ACC112 (cell line): ENCODE results near the gene BRD4.

Source experiments
- H2AFZ ChIP-seq: fragments of 200-600 bp; sonication (generic); one replicate; pipeline ENCODE4 v1.6.0; 2017; ENCODE audit warnings: antibody characterized with exemption, low read length; ENCODE audit not compliant: unreplicated experiment
- H3K27ac ChIP-seq: fragments of 200-600 bp; sonication (generic); 2 replicates; pipeline ENCODE4 v1.5.1; 2014; ENCODE audit warnings: low read depth, mild to moderate bottlenecking, antibody characterized with exemption, low read length, moderate library complexity
- H3K27me3 ChIP-seq: fragments of 200-600 bp; sonication (generic); 2 replicates; pipeline ENCODE4 v1.6.1; 2014; ENCODE audit warnings: mild to moderate bottlenecking, antibody characterized with exemption, low read length, moderate library complexity, mixed read lengths; ENCODE audit not compliant: insufficient read depth
- H3K36me3 ChIP-seq: fragments of 200-600 bp; sonication (generic); 2 replicates; pipeline ENCODE4 v1.6.1; 2016; ENCODE audit warnings: mild to moderate bottlenecking, antibody characterized with exemption, low read length, moderate library complexity, mixed read lengths; ENCODE audit not compliant: insufficient read depth
- H3K4me1 ChIP-seq: fragments of 200-600 bp; sonication (generic); one replicate; pipeline ENCODE4 v1.6.1; 2016; ENCODE audit warnings: low read length, mixed read lengths; ENCODE audit not compliant: insufficient read depth, unreplicated experiment, control insufficient read depth
- H3K4me3 ChIP-seq: fragments of 200-600 bp; sonication (generic); 2 replicates; pipeline ENCODE4 v1.5.1; 2014; ENCODE audit warnings: mild to moderate bottlenecking, low read depth, low read length
- H3K79me2 ChIP-seq: fragments of 200-600 bp; sonication (generic); one replicate; pipeline ENCODE4 v1.6.0; 2016; ENCODE audit warnings: low read length; ENCODE audit not compliant: control insufficient read depth, unreplicated experiment, insufficient read depth

BRD4 gene

GRCh38 chr19:15253513-15253912 lies 78.8 kb downstream of the BRD4 start:
- no peak overlapping the region for H2AFZ ChIP-seq
- H3K79me2 ChIP-seq: peaks cover 6% of the 10 kb centered on the region
- H3K27me3 ChIP-seq: no peaks in the 10 kb centered on the region
- H3K36me3 ChIP-seq: peaks cover 2% of the 10 kb centered on the region; the same call in 1 of the 2 replicates
- peak overlapping the region; percentile 100; the same call in 1 of the 2 replicates for H3K27ac ChIP-seq
- H3K4me3 ChIP-seq: no peak overlapping the region
- H3K4me1 ChIP-seq: peaks cover 45% of the 10 kb centered on the region

- Histone ChIP-seq H3K4me3 (no peak overlapping the region), H2AFZ (no peak overlapping the region), H3K27ac (peak overlapping the region; percentile 100), H3K79me2 (peaks cover 11% of the 10 kb centered on the region), H3K36me3 (peaks cover 5% of the 10 kb centered on the region; the same call in 1 of the 2 replicates), H3K4me1 (peaks cover 50% of the 10 kb centered on the region), H3K27me3 (no peaks in the 10 kb centered on the region)
Observed at GRCh38 chr19:15253061-15253460, 79.3 kb downstream of the BRD4 start.

- Histone ChIP-seq H3K36me3 (peaks cover 5% of the 10 kb centered on the region; the same call in 1 of the 2 replicates), H3K27ac (peak overlapping the region; percentile 100), H3K27me3 (no peaks in the 10 kb centered on the region), H3K4me1 (peaks cover 55% of the 10 kb centered on the region), H3K79me2 (peaks cover 14% of the 10 kb centered on the region), H3K4me3 (peak overlapping the region; percentile 23; the same call in 1 of the 2 replicates), H2AFZ (no peak overlapping the region)
Observed at GRCh38 chr19:15252398-15253018, 79.8 kb downstream of the BRD4 start.

- H3K4me1 ChIP-seq: peaks cover 57% of the 10 kb centered on the region
Observed at GRCh38 chr19:15251749-15252397, 80.5 kb downstream of the BRD4 start.

GRCh38 chr19:15251010-15251748 lies 81.2 kb downstream of the BRD4 start:
- no peak overlapping the region for H2AFZ ChIP-seq
- no peaks in the 10 kb centered on the region for H3K27me3 ChIP-seq
- peak overlapping the region; percentile 100 for H3K27ac ChIP-seq
- H3K4me1 ChIP-seq: peaks cover 57% of the 10 kb centered on the region
- H3K4me3 ChIP-seq: peak overlapping the region; percentile 54
- H3K36me3 ChIP-seq: peaks cover 5% of the 10 kb centered on the region; the same call in 1 of the 2 replicates
- H3K79me2 ChIP-seq: peaks cover 21% of the 10 kb centered on the region

More at GRCh38 chr19:15251749-15252397, 80.5 kb downstream of the BRD4 start:
- Histone ChIP-seq H3K27me3 (no peaks in the 10 kb centered on the region), H3K4me3 (peak overlapping the region; percentile 54), H2AFZ (no peak overlapping the region), H3K36me3 (peaks cover 5% of the 10 kb centered on the region; the same call in 1 of the 2 replicates), H3K79me2 (peaks cover 18% of the 10 kb centered on the region), H3K27ac (peak overlapping the region; percentile 100)

- peak overlapping the region; percentile 100 for H3K27ac ChIP-seq
- H3K79me2 ChIP-seq: peaks cover 24% of the 10 kb centered on the region
- H3K4me3 ChIP-seq: peak overlapping the region; percentile 30; the same call in 1 of the 2 replicates
- H3K27me3 ChIP-seq: no peaks in the 10 kb centered on the region
- peaks cover 6% of the 10 kb centered on the region; the same call in 1 of the 2 replicates for H3K36me3 ChIP-seq
- no peak overlapping the region for H2AFZ ChIP-seq
- H3K4me1 ChIP-seq: peaks cover 57% of the 10 kb centered on the region
Observed at GRCh38 chr19:15250640-15250993, 81.7 kb downstream of the BRD4 start.

- Histone ChIP-seq H3K4me1 (peaks cover 57% of the 10 kb centered on the region), H3K36me3 (peaks cover 9% of the 10 kb centered on the region; the same call in 1 of the 2 replicates)
Observed at GRCh38 chr19:15249972-15250639, 82.2 kb downstream of the BRD4 start.

GRCh38 chr19:15249528-15249874 lies 82.8 kb downstream of the BRD4 start:
- no peak overlapping the region for H2AFZ ChIP-seq
- H3K79me2 ChIP-seq: peaks cover 27% of the 10 kb centered on the region
- peak overlapping the region; percentile 100 for H3K27ac ChIP-seq
- peaks cover 9% of the 10 kb centered on the region; the same call in 1 of the 2 replicates for H3K36me3 ChIP-seq
- H3K4me1 ChIP-seq: peaks cover 57% of the 10 kb centered on the region
- peak overlapping the region; percentile 13; the same call in 1 of the 2 replicates for H3K4me3 ChIP-seq
- no peaks in the 10 kb centered on the region for H3K27me3 ChIP-seq

More at GRCh38 chr19:15249972-15250639, 82.2 kb downstream of the BRD4 start:
- Histone ChIP-seq H3K4me3 (peak overlapping the region; percentile 30; the same call in 1 of the 2 replicates), H3K27me3 (no peaks in the 10 kb centered on the region), H2AFZ (no peak overlapping the region), H3K79me2 (peaks cover 24% of the 10 kb centered on the region), H3K27ac (peak overlapping the region; percentile 100)

- peaks cover 9% of the 10 kb centered on the region; the same call in 1 of the 2 replicates for H3K36me3 ChIP-seq
- peaks cover 57% of the 10 kb centered on the region for H3K4me1 ChIP-seq
- peaks cover 27% of the 10 kb centered on the region for H3K79me2 ChIP-seq
- H3K27me3 ChIP-seq: no peaks in the 10 kb centered on the region
- no peak overlapping the region for H2AFZ ChIP-seq
- peak overlapping the region; percentile 100 for H3K27ac ChIP-seq
- peak overlapping the region; percentile 13; the same call in 1 of the 2 replicates for H3K4me3 ChIP-seq
Observed at GRCh38 chr19:15248648-15249527, 83.5 kb downstream of the BRD4 start.
